ENCODE measurements around the gene TCTN1. TPM values are rescaled to one million over a fixed set of nuclear protein-coding genes. Genes with fewer than 3 reads are reported as not detected.

Gene TCTN1
- total and polyA plus RNA-seq, 2 of the 13 experiments (the other 11 are each of a cell fraction or from before 2014, with no cell fraction given) = 13.6 to 16.0 TPM

- TF ChIP-seq XBP1 (CRISPR knock-in tag; IDR thresholded peaks at IDR 0.05) (no peak), NKX3-1 (CRISPR knock-in tag; IDR thresholded peaks at IDR 0.05) (no peak), HNF1B (CRISPR knock-in tag; IDR thresholded peaks at IDR 0.05) (peak; percentile 65), ISL2 (CRISPR knock-in tag; IDR thresholded peaks at IDR 0.05) (no peak), NFIC (IDR thresholded peaks at IDR 0.05; ENCODE audit: low read length) (no peak), SRF (IDR thresholded peaks at IDR 0.05; ENCODE audit: low read depth, low read length) (0 out of 2 replicates have a peak, but pooled peaks have one; percentile 11), MAFK (conservative IDR thresholded peaks at IDR 0.05 in 1 of 2, IDR thresholded peaks at IDR 0.05 in 1 of 2; ENCODE audit: low read length in 2 of 2) (peak in 1 of 2 experiments; percentile 8; a peak in 1 of 4 replicates), FOXP1 (IDR thresholded peaks at IDR 0.05) (no peak), FOXP1 (CRISPR knock-in tag; IDR thresholded peaks at IDR 0.05) (no peak; the same call in 1 of the 2 replicates), GMEB1 (CRISPR knock-in tag; IDR thresholded peaks at IDR 0.05; ENCODE audit: borderline replicate concordance) (no peak), CENPT (CRISPR knock-in tag; IDR thresholded peaks at IDR 0.05; ENCODE audit: low read depth) (no peak), ZNF652 (CRISPR knock-in tag; IDR thresholded peaks at IDR 0.05; ENCODE audit: borderline replicate concordance, low read depth) (no peak), ZNF891 (CRISPR knock-in tag; IDR thresholded peaks at IDR 0.05) (no peak), PATZ1 (CRISPR knock-in tag; IDR thresholded peaks at IDR 0.05) (peak; percentile 32; the same call in 1 of the 2 replicates), ZNF24 (IDR thresholded peaks at IDR 0.05) (no peak)
- TF ChIP-seq, protein P1, sequence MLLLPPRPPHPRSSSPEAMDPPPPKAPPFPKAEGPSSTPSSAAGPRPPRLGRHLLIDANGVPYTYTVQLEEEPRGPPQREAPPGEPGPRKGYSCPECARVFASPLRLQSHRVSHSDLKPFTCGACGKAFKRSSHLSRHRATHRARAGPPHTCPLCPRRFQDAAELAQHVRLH (CRISPR knock-in tag; IDR thresholded peaks at IDR 0.05; ENCODE audit: borderline replicate concordance, low read depth) = peak; percentile 58; the same call in 1 of the 2 replicates
- TF ChIP-seq, protein P2, sequence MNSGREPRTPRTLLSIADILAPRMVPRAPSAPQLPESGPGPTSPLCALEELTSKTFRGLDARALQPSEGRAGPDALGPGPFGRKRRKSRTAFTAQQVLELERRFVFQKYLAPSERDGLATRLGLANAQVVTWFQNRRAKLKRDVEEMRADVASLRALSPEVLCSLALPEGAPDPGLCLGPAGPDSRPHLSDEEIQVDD (CRISPR knock-in tag; IDR thresholded peaks at IDR 0.05; ENCODE audit: borderline replicate concordance) = no peak
- TF ChIP-seq, protein P3, sequence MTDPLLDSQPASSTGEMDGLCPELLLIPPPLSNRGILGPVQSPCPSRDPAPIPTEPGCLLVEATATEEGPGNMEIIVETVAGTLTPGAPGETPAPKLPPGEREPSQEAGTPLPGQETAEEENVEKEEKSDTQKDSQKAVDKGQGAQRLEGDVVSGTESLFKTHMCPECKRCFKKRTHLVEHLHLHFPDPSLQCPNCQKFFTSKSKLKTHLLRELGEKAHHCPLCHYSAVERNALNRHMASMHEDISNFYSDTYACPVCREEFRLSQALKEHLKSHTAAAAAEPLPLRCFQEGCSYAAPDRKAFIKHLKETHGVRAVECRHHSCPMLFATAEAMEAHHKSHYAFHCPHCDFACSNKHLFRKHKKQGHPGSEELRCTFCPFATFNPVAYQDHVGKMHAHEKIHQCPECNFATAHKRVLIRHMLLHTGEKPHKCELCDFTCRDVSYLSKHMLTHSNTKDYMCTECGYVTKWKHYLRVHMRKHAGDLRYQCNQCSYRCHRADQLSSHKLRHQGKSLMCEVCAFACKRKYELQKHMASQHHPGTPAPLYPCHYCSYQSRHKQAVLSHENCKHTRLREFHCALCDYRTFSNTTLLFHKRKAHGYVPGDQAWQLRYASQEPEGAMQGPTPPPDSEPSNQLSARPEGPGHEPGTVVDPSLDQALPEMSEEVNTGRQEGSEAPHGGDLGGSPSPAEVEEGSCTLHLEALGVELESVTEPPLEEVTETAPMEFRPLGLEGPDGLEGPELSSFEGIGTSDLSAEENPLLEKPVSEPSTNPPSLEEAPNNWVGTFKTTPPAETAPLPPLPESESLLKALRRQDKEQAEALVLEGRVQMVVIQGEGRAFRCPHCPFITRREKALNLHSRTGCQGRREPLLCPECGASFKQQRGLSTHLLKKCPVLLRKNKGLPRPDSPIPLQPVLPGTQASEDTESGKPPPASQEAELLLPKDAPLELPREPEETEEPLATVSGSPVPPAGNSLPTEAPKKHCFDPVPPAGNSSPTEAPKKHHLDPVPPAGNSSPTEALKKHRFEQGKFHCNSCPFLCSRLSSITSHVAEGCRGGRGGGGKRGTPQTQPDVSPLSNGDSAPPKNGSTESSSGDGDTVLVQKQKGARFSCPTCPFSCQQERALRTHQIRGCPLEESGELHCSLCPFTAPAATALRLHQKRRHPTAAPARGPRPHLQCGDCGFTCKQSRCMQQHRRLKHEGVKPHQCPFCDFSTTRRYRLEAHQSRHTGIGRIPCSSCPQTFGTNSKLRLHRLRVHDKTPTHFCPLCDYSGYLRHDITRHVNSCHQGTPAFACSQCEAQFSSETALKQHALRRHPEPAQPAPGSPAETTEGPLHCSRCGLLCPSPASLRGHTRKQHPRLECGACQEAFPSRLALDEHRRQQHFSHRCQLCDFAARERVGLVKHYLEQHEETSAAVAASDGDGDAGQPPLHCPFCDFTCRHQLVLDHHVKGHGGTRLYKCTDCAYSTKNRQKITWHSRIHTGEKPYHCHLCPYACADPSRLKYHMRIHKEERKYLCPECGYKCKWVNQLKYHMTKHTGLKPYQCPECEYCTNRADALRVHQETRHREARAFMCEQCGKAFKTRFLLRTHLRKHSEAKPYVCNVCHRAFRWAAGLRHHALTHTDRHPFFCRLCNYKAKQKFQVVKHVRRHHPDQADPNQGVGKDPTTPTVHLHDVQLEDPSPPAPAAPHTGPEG (CRISPR knock-in tag; IDR thresholded peaks at IDR 0.05) = no peak
Measured at GRCh38 chr12:110698171-110698902, 84.4 kb downstream of the TCTN1 start (continued).
